ENCODE measurements around the gene GAS7.

GAS7 gene

GRCh38 chr17:10198509-10199249 is at the start of gene GAS7:
Gene GAS7 (minus strand): TSS chr17:10198606.
- ChIA-PET CTCF (interaction anchor here (0.7 to 0.8 kb wide), 2 partner anchors 28 to 270 kb away, joined by 3 to 7 read pairs; no protein-coding TSS in a partner anchor), POLR2A (interaction anchor here (1.2 kb wide), 1 partner anchor 71 kb away, joined by 4 read pairs; no protein-coding TSS in a partner anchor)
- peak within 1 kb of the TSS; percentile 56 for H3K4me3 ChIP-seq (ENCODE audit: low read depth, low read length)
- TF ChIP-seq, protein P1, sequence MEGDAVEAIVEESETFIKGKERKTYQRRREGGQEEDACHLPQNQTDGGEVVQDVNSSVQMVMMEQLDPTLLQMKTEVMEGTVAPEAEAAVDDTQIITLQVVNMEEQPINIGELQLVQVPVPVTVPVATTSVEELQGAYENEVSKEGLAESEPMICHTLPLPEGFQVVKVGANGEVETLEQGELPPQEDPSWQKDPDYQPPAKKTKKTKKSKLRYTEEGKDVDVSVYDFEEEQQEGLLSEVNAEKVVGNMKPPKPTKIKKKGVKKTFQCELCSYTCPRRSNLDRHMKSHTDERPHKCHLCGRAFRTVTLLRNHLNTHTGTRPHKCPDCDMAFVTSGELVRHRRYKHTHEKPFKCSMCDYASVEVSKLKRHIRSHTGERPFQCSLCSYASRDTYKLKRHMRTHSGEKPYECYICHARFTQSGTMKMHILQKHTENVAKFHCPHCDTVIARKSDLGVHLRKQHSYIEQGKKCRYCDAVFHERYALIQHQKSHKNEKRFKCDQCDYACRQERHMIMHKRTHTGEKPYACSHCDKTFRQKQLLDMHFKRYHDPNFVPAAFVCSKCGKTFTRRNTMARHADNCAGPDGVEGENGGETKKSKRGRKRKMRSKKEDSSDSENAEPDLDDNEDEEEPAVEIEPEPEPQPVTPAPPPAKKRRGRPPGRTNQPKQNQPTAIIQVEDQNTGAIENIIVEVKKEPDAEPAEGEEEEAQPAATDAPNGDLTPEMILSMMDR (IDR thresholded peaks at IDR 0.05; ENCODE audit: insufficient read depth, low read length, missing control alignments) = no peak
- DNase-seq (ENCODE audit: low read depth, low spot score) = no peak

GRCh38 chr17:10247810-10248209 is 49.4 kb upstream of the GAS7 start:
- POLR2A ChIA-PET = no interaction called here
- DNase-seq (ENCODE audit: low read depth, low spot score) = no peak
- no peak overlapping the region for H3K4me3 ChIP-seq (ENCODE audit: low read depth, low read length)
- TF ChIP-seq, protein P1 (IDR thresholded peaks at IDR 0.05; ENCODE audit: insufficient read depth, low read length, missing control alignments) = no peak
- CTCF ChIA-PET = interaction anchor here (0.9 kb wide), 1 partner anchor 22 kb away, joined by 3 read pairs; no protein-coding TSS in a partner anchor

GRCh38 chr17:10243883-10244844 is 45.8 kb upstream of the GAS7 start:
- CTCF ChIA-PET = interaction anchor here (1.0 to 2.1 kb wide), 3 partner anchors 18 to 374 kb away, joined by 3 to 9 read pairs (median 3); no protein-coding TSS in a partner anchor
- H3K4me3 ChIP-seq (ENCODE audit: low read depth, low read length) = no peak overlapping the region
- POLR2A ChIA-PET = interaction anchor here (0.6 kb wide), 1 partner anchor 73 kb away, joined by 3 read pairs; no protein-coding TSS in a partner anchor
- DNase-seq (ENCODE audit: low read depth, low spot score) = no peak
- TF ChIP-seq, protein P1 (IDR thresholded peaks at IDR 0.05; ENCODE audit: insufficient read depth, low read length, missing control alignments) = no peak

GRCh38 chr17:10241781-10242180 is 43.4 kb upstream of the GAS7 start:
- CTCF ChIA-PET = no interaction called here
- TF ChIP-seq, protein P1 (IDR thresholded peaks at IDR 0.05; ENCODE audit: insufficient read depth, low read length, missing control alignments) = no peak
- POLR2A ChIA-PET = no interaction called here
- no peak for DNase-seq (ENCODE audit: low read depth, low spot score)
- H3K4me3 ChIP-seq (ENCODE audit: low read depth, low read length) = no peak overlapping the region

DNA sequence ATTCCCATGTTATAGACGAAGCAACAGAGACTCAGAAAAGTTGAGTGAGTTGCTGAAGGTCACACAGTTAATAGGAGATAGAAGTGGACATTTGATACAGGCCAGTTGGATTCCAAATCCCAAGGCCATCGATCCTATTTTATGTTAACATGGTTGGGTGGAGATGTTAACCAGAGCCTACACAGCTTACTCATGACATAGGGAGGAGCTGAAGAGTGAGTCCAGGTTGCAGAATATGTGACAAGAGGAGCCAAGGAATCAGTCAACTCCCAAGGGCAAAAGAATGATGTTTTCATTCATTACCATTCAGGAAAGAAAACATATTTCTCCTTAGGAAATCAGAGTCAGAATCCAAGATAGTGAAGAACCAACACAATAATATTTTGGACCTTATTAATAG is 40.3 kb upstream of the GAS7 start:
- TF ChIP-seq, protein P1 (IDR thresholded peaks at IDR 0.05; ENCODE audit: insufficient read depth, low read length, missing control alignments) = no peak
- no peak for DNase-seq (ENCODE audit: low read depth, low spot score)
- ChIA-PET POLR2A (no interaction called here), CTCF (interaction anchor here (4.9 kb wide), 1 partner anchor 12 kb away, joined by 28 read pairs; no protein-coding TSS in a partner anchor)
- H3K4me3 ChIP-seq (ENCODE audit: low read depth, low read length) = no peak overlapping the region
